Activated naive CD8-positive, alpha-beta T cell treated with anti-CD3 and anti-CD28 coated beads, Interleukin-2, amount 50 U/mL, for 16 hours (primary cell): ENCODE measurements around the gene SCRN2.
A peak's percentile ranks its signal among the peaks of the same experiment; 100 is the strongest.

Experiments used
- DNase-seq: peaks from one replicate; pipeline ENCODE4 v3.0.0-alpha.2; 2020; ENCODE audit warnings: low read depth, low spot score

The SCRN2 gene

GRCh38 chr17:47840742-47841487 lies at the start of gene SCRN2:
Gene SCRN2 (minus strand): TSS chr17:47841273. CDS start chr17:47840843, 430 bp downstream.
- peak; percentile 73 for DNase-seq

GRCh38 chr17:47889734-47890529 lies 48.9 kb upstream of the SCRN2 start:
- peak; percentile 87 for DNase-seq

GRCh38 chr17:47888293-47888692 lies 47.2 kb upstream of the SCRN2 start:
- DNase-seq, result no peak

GRCh38 chr17:47884905-47885730 lies 44.0 kb upstream of the SCRN2 start:
- DNase-seq, result no peak

- DNase-seq, result no peak
These were observed 43.3 kb upstream of the SCRN2 start for GRCh38 chr17:47884427-47884740.

- no peak for DNase-seq
These were observed 42.7 kb upstream of the SCRN2 start for GRCh38 chr17:47883589-47884426.

GRCh38 chr17:47882695-47883588 lies 41.9 kb upstream of the SCRN2 start:
- DNase-seq, result no peak

GRCh38 chr17:47882247-47882646 lies 41.2 kb upstream of the SCRN2 start:
- DNase-seq, result no peak

GRCh38 chr17:47879776-47880454 lies 38.8 kb upstream of the SCRN2 start:
- DNase-seq, result no peak

GRCh38 chr17:47879028-47879585 lies 38.0 kb upstream of the SCRN2 start:
- no peak for DNase-seq

GRCh38 chr17:47878203-47879027 lies 37.3 kb upstream of the SCRN2 start:
- DNase-seq, result no peak

- no peak for DNase-seq
These were observed 36.4 kb upstream of the SCRN2 start for GRCh38 chr17:47877368-47878034.

- no peak for DNase-seq
These were observed 34.2 kb upstream of the SCRN2 start for GRCh38 chr17:47875011-47875985.

- no peak for DNase-seq
These were observed 32.4 kb upstream of the SCRN2 start for GRCh38 chr17:47873200-47874090.

- no peak for DNase-seq
These were observed 31.6 kb upstream of the SCRN2 start for GRCh38 chr17:47872651-47873161.
